ENCODE data around the gene PARD3.

The PARD3 gene

DNA sequence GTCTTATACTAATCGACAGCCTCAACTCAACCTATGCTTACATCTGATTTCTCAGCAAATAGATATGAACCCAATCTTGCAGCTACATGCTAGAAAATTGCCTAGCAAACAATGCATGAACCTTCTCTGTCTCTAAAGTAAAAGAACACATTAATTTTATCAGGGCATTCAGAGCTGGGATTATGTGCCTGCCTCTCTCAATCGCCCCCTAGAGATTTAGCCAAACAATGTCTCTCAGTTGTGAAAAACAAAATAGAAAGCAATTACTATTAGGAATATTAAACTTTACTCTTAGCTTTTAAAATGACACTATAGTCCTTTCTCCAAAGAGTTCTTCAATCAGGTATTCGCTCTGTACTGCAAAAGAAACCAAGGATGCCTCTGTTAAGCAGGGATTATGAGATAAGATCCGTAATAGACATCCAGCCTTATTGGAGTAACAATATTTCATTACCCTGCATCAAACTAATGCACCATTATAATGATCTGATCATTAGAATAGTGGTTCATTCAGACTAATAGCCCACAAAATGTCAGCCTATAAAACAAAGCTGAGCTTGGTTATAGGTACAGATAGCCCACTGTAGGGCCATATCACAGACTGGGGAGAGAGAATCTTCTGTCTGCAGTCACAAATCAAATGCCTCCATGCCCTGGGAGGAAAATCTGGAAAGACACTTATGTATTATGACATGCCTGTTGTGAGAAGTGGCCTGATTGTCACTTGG, 736.9 kb downstream of the PARD3 start:
- no peaks in the 10 kb centered on the region for H3F3A ChIP-seq (ENCODE audit: control insufficient read depth, insufficient read depth)
- TF ChIP-seq, protein P1, sequence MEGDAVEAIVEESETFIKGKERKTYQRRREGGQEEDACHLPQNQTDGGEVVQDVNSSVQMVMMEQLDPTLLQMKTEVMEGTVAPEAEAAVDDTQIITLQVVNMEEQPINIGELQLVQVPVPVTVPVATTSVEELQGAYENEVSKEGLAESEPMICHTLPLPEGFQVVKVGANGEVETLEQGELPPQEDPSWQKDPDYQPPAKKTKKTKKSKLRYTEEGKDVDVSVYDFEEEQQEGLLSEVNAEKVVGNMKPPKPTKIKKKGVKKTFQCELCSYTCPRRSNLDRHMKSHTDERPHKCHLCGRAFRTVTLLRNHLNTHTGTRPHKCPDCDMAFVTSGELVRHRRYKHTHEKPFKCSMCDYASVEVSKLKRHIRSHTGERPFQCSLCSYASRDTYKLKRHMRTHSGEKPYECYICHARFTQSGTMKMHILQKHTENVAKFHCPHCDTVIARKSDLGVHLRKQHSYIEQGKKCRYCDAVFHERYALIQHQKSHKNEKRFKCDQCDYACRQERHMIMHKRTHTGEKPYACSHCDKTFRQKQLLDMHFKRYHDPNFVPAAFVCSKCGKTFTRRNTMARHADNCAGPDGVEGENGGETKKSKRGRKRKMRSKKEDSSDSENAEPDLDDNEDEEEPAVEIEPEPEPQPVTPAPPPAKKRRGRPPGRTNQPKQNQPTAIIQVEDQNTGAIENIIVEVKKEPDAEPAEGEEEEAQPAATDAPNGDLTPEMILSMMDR (IDR thresholded peaks at IDR 0.05; ENCODE audit: low read depth, low read length, poor library complexity, severe bottlenecking): no peak
- no peak for TF ChIP-seq EZH2phosphoT487 (IDR thresholded peaks at IDR 0.05; ENCODE audit: borderline replicate concordance, low read length)

DNA sequence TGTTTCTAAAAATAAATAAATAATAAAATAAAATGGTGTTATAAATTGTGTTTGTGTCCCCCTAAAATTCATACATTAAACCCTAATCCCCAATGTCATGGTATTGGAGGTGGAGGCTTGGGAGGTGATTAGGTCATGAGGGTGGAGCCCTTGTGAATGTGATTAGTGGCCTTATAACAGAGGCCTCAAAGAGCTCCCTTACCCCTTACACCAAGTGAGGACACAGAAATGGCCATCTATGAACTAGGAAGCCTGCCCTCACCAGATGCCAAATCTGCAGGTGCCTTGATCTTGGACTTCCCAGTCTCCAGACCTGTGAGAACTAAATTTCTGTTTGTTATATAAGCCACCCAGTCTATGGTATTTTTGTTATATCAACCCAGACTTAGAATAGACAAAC, 738.7 kb downstream of the PARD3 start:
- H3K27ac ChIP-seq (ENCODE audit: low read depth, low read length): no peak overlapping the region
- H3K27me3 ChIP-seq (ENCODE audit: control insufficient read depth, low read length): no peaks in the 10 kb centered on the region
- no peaks in the 10 kb centered on the region for H3K9me2 ChIP-seq (replicated peaks; ENCODE audit: control insufficient read depth, low read length)
- no peaks in the 10 kb centered on the region for H3K4me1 ChIP-seq (ENCODE audit: control insufficient read depth, low read length)
- no peaks in the 10 kb centered on the region for H3K36me3 ChIP-seq (ENCODE audit: control insufficient read depth, low read length)
- no peak overlapping the region for H3K4me3 ChIP-seq (ENCODE audit: low read length)
- no peak for TF ChIP-seq EZH2phosphoT487 (IDR thresholded peaks at IDR 0.05; ENCODE audit: borderline replicate concordance, low read length)
- TF ChIP-seq, protein P1 (IDR thresholded peaks at IDR 0.05; ENCODE audit: low read depth, low read length, poor library complexity, severe bottlenecking): no peak
- H3K79me2 ChIP-seq (ENCODE audit: control insufficient read depth, low read length): no peaks in the 10 kb centered on the region
- H3F3A ChIP-seq (ENCODE audit: control insufficient read depth, insufficient read depth): no peaks in the 10 kb centered on the region
- no peaks in the 10 kb centered on the region for H3K9me3 ChIP-seq (ENCODE audit: control insufficient read depth, insufficient read depth, low read length)
- H3K4me2 ChIP-seq (ENCODE audit: low read length): no peak overlapping the region
- H4K20me1 ChIP-seq (ENCODE audit: control insufficient read depth, insufficient read depth, low read depth, low read length): no peaks in the 10 kb centered on the region

More for the DNA sequence above, 736.9 kb downstream of the PARD3 start:
- Histone ChIP-seq H3K36me3 (ENCODE audit: control insufficient read depth, low read length) (no peaks in the 10 kb centered on the region), H3K27ac (ENCODE audit: low read depth, low read length) (no peak overlapping the region), H3K27me3 (ENCODE audit: control insufficient read depth, low read length) (no peaks in the 10 kb centered on the region), H3K4me2 (ENCODE audit: low read length) (no peak overlapping the region), H3K9me2 (replicated peaks; ENCODE audit: control insufficient read depth, low read length) (no peaks in the 10 kb centered on the region), H3K4me3 (ENCODE audit: low read length) (no peak overlapping the region), H3K79me2 (ENCODE audit: control insufficient read depth, low read length) (no peaks in the 10 kb centered on the region), H4K20me1 (ENCODE audit: control insufficient read depth, insufficient read depth, low read depth, low read length) (no peaks in the 10 kb centered on the region), H3K9me3 (ENCODE audit: control insufficient read depth, insufficient read depth, low read length) (no peaks in the 10 kb centered on the region), H3K4me1 (ENCODE audit: control insufficient read depth, low read length) (no peaks in the 10 kb centered on the region)

DNA sequence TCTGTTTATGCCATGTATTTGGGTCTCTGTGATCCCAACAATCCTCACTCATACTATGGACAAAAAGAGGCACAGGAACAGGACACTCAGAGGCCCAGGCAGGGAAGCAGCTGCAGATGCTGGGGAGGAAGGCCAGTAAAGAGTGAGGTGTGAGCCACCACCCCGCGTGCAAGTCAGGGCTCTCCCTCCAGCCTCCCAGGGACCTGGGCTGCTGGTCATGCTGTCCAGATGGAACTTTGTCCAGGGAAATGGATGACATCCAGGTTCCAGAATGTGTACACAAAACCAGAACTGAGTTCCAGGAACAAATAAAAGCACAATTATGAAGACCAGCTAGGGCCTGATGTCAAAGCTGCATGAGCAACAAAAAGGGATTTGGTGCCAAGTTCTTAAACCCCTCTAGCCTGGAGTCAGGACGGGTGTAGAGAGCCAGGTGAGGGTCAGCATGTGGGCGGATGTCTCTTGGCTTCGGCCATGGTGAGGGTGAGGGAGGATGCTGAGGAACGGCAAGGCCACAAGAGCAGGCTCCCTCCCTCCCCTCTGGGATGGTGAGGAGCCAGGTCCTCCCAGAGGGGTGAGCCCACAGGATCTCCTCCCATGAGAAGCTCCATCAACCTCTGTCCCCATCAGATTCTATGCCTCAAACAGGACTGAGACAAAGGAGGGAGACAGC, 739.7 kb downstream of the PARD3 start:
- Histone ChIP-seq H3K79me2 (ENCODE audit: control insufficient read depth, low read length) (no peaks in the 10 kb centered on the region), H3F3A (ENCODE audit: control insufficient read depth, insufficient read depth) (no peaks in the 10 kb centered on the region), H3K9me2 (replicated peaks; ENCODE audit: control insufficient read depth, low read length) (no peaks in the 10 kb centered on the region), H3K4me1 (ENCODE audit: control insufficient read depth, low read length) (no peaks in the 10 kb centered on the region), H3K4me3 (ENCODE audit: low read length) (no peak overlapping the region), H3K4me2 (ENCODE audit: low read length) (no peak overlapping the region), H3K27ac (ENCODE audit: low read depth, low read length) (no peak overlapping the region), H3K27me3 (ENCODE audit: control insufficient read depth, low read length) (no peaks in the 10 kb centered on the region), H4K20me1 (ENCODE audit: control insufficient read depth, insufficient read depth, low read depth, low read length) (no peaks in the 10 kb centered on the region), H3K36me3 (ENCODE audit: control insufficient read depth, low read length) (no peaks in the 10 kb centered on the region), H3K9me3 (ENCODE audit: control insufficient read depth, insufficient read depth, low read length) (no peaks in the 10 kb centered on the region)
- TF ChIP-seq, protein P1 (IDR thresholded peaks at IDR 0.05; ENCODE audit: low read depth, low read length, poor library complexity, severe bottlenecking): no peak
- TF ChIP-seq EZH2phosphoT487 (IDR thresholded peaks at IDR 0.05; ENCODE audit: borderline replicate concordance, low read length): no peak
